Ureter (tissue), 1 donor: ENCODE results near the gene PRPF40A. TPM values are rescaled to one million over a fixed set of nuclear protein-coding genes. Genes with fewer than 3 reads are reported as not detected.

Source experiments
- DNase-seq: peaks from one replicate; pipeline ENCODE4 v3.0.0-alpha.2; 2020; ENCODE audit warnings: low spot score
- total RNA-seq: library from RNA; stranded (reverse); gene quantifications from one replicate; pipeline ENCODE4 v1.2.4, GENCODE V29; 2023
- donor health status: DM: yes; HTN: yes; CAD: no.

The PRPF40A gene
- total RNA-seq, 1 donor from 2014 or later = 111 TPM

DNA sequence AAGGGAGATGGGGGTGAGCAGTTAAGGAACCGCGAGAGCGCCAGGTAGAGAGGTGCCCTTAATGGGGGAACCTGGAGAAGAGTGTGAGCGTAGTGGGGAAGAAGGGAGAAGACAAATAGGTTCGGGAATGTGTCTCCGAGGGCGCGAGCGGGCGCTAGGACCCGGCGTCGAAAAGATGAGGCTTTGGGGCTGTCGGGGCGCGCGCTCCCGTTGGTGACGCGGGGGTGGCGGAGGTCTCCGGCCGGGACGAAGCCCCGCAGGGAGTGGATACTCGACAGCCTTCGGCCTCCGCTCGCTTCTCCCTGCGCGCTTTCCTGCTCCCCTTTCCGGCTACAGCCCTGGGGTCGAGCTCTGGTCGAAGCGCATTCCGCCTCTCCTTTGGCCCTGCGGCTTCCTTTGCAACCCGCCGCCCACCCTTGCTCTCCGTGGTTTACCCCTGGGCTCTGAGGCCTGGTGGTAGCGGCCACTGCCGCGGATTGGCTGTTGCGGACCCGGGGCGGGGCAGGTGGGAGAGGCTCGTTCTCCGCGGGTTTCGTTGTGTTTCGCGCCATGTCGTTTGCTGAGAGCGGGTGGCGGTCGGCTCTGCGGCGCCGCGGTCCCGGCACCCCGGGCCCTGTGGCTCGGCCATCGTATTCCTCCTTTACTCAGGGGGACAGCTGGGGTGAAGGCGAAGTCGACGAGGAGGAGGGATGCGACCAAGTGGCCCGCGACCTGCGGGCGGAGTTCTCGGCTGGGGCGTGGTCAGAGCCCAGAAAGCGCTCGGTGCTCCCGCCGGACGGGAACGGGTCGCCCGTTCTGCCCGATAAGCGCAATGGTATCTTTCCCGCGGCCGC lies 1.0 kb upstream of the PRPF40A start, which contains the start of gene ARL6IP6:
Gene ARL6IP6 (plus strand): TSS at position 545 of the 833 bp plus-strand sequence. CDS start 5 bp downstream, at position 550.
- DNase-seq = peak; percentile 95

DNA sequence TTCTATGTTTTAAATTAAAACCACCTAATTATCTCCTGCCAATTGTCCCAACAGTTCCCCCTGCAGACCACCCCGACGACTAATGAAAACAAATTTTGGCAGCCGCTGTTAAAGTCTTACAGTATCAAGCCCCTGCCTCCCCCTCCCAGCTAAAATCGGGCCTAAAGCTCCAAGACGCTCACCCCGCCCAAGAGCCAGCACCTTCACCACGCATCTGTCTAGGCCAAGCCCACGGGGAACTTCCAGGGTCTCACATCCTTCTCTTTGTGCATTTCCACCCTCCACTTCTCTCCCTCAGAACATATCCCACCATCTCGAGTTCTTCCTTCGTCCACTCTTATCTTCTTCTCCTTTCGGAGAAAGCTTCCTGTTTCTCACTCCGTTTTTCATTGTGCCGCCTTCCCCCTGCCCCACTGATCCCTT lies 445 bp downstream of the PRPF40A start:
- DNase-seq = peak; percentile 55

DNA sequence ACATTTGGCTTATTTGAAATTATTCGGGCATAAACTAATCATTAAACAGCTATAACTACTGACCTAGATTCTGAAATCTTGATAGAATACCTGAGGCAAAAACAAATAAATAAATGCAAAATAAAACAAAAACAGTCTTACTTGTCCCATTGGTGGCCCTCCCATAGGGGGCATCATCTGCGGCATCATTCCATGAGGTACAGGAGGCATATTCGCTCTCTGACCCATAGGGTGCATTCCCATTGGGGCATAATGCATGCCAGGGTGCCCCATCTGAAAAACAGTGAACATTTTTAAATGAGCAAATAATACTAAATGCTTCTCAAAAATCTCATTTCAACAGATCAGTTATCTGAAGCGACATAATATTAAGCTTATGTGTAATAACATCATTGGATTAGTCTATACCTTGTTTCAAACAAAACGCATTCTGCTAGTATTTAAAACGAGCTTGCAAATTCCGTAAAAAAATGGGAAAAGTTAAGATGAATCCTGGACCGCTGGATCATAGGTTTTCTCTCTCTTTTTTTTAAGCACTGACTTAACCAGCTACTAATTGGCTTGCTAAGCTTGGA lies 1.3 kb downstream of the PRPF40A start:
- no peak for DNase-seq

DNA sequence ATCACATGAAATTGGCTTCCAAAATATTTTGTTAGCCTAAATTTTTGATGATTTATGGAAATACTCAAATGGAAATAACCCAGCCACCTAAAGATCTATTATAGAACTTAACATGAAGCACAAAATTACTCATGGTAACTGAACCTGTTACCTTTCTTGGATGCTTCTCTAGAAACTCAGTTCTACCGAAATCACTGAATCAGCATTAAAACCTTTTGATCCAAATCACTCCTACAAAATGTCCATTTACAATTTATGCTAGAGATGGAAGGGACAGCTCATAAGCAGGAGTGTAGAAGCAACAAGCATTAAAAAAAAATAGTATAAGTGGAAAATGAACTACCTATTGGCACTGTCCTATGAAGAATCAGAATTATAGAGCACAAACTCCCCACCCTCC lies 2.1 kb downstream of the PRPF40A start:
- no peak for DNase-seq

DNA sequence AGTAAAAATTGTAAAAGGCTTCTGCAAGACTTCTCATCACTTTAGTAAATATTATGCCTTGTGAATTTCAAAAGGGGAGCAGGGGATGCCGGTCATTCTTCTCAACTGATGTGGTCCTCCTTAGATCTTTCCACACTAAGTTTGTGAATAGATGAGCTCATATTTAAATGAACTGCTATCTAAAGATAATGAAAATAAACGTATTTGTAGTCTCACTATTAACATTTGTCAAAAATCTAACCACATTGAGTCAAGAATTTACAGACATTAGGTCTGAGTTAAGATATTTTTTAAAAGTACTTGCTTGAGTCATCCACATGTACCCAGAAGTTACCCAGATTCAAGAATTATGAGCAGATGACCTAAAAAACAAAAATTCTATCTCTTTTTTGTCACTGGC lies 6.5 kb downstream of the PRPF40A start:
- no peak for DNase-seq

DNA sequence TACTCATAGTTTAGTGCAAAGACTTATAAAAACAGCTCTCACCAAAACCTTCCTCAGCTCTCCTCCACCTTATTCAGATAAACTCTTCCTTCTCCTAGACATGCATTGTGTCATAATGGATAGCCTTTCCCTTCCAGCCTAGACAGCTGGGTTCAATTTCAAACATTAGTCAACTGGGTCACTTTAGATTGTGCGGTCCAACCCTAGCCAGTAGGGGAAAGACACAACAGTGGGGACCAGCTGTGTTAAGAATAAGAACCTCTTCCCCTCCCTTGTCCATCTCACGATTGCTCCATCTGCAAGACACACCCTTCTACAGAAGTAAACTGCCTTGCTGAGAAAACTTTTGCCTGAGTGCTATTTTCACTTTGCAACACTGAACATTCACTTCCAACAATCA lies 8.5 kb downstream of the PRPF40A start:
- DNase-seq = no peak

DNA sequence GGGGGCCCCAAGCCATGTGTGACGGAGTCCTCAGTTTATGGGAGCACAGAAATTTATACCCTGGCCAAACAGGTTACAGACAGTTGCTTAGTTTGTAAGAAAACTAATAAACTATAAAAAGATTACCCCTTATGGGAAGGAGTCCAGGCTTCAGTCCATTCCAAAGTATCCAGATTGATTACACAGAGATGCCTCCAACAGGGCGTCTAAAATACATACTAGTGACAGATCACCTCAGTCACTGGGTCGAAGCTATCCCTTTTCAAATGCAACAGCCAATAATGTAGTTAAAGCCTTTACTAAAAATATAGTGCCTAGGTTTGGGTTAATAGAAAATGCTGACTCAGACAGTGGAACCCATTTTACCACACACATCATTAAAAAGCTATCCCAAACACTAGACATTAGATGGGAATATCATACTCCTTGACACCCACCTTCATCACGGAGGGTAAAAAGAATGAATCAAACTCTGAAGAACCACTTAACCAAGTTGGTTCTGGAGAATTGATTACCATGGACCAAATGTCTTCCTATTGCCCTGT lies 10.7 kb downstream of the PRPF40A start:
- no peak for DNase-seq

DNA sequence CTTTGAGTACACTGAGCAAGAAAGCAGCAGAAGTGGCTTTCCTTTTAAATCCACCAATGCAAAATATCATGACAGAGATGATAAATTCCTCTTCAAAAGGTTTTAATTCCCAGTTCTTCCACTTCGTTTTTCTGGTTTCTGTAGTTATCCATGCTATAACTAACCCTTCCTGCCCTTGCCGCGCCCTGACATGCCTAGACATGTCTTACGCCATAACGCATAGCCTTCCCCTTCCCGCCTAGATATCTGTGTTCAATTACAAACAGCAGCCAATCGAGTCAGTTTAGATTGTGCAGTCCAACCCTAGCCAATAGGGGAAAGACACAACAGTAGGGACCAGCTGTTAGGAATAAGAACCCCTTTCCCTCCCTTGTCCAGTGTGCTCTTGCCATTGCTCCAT lies 16.1 kb downstream of the PRPF40A start:
- DNase-seq = no peak

DNA sequence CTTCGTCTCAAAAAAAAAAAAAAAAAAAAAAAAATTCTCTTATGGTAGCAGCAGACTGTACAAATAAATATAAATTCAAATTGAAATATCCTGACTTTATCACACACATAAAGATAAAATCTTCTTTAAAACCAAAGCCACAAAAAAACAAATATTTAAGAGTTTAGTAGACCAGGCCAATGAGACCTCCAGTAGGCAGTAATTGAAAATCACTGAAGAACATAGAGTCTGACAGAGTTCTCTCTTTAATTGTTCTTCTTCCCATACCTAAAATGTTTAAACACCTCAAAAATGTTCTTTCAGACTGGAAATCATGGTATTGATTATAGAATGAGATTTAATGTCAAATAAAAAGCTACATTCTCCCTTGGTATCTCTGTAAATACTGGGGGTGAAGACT lies 20.8 kb downstream of the PRPF40A start:
- DNase-seq = no peak

DNA sequence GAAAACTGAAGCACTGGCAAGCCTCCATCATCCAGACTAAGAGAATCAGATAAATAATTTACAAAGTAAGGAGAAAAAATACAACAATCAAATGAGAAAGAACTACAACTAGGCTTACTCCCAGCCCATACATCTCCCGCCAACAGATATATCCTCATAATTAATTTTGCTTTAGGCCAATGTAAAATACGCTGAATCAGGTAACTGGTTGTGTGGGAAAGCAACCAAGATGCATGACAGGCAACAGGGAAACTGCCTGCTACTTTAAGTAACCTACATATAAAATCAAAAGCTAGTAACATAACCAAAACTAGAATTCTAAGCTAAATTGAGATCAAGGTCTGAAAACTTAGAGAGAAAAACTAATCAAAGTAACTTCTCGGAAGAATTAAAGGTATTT lies 21.5 kb downstream of the PRPF40A start:
- no peak for DNase-seq

DNA sequence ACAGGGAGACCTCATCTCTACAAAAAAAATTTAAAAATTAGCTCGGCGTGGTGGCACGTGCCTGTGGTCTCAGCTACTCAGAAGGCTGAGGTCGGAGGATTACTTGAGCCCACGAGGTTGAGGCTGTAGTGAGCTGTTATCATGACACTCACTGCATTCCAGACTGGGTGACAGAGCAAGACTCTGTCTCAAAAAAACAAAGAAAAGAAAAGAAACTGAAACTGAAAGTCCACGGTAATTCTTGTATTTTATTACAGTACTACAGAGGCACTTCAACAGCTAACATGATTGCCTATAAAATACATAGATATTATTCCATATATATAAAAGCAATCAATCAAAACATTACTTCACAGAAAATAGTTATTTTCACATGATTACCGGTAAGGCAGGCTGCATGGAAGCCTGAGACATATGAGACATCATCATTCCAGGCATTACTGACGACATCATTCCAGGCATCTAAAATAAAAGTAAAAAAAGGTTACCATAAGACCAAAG lies 23.1 kb downstream of the PRPF40A start:
- DNase-seq = no peak

DNA sequence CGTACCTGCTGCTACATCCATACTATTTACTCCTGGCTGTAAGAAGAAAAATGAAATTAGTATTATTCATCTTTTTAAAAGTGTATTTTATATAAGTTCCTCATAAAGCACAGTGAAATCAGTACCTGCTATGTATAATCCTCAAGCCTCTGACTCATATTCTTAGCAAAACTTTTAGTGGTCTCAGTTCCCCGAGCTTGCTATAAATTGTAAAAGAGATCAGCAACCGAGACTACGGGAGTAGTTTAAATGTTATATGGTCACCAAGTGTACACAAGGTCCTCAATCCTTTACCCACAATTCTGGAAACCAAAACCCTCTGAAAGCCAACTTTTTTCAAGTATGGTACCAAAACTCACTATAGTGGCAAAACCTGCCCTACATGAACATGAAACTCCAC lies 24.2 kb downstream of the PRPF40A start:
- no peak for DNase-seq

DNA sequence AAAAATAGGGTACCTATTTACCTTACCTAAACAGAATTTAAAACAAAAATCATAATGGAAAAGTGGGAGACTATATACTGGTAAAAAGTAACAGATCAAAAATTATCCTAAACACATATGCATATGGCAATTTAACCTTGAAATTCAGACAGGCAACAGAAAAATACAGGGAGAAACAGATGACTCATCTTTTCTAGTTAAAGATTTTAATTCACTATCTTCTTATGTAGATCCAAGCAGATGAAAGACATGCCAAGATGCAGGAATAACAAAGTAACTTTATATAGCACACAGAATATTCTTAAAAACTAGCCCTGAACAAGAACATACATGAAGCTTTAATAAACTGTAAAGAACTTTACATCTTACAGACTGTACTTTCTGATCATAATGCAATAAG lies 30.9 kb downstream of the PRPF40A start:
- DNase-seq = no peak

DNA sequence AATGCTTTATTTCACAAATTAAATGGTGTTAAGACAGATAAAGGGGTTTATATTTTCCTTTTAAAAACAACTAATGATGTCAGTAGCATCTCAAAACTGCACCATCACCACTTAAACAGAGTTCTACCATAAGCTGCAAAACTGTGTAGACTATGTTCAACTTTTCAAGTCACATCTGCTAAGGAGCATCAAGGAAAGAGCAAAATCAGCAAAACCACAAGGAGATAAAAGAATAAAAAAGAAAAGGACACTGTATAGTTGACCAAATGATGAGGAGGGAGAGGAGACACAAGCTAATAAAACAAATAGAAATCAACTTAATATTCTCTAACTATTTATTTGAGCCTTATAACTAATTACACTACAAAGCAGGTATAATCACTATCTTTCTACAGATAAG lies 33.9 kb downstream of the PRPF40A start:
- DNase-seq = no peak

DNA sequence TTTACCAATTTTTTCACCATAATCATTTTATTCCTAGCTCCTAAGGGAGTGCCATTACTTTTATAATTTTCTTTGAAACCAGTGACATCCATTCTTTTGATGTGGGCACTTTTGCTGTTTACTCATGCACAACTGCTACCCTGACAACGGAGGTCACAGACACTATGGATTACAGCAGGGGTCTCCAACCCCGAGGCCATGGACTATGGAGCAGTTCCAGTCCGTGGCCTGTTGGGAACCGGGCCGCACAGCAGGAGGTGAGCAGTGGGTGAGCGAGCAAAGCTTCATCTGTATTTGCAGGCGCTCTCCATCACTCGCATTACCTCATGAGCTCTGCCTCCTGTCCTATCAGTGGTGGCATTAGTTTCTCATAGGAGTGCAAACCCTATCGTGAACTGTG lies 34.6 kb downstream of the PRPF40A start:
- DNase-seq = no peak

DNA sequence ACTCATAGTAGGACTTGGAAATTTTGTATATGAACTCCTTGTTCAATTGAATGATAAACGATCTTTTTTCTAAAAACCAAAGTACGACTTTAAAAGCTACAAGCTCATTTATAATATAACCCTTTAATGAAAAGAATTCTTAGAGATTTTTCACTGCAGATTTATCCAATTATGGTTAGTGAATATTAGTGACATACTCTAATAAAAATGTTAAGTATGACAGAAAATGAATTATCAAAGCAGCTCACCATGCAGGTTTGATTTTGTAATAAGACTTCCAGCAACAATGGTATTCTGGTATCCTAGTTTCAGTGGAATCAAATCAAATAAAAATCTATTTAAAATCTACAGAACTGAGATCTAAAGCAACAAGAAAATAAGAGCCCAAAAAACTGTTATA lies 38.5 kb downstream of the PRPF40A start:
- no peak for DNase-seq

DNA sequence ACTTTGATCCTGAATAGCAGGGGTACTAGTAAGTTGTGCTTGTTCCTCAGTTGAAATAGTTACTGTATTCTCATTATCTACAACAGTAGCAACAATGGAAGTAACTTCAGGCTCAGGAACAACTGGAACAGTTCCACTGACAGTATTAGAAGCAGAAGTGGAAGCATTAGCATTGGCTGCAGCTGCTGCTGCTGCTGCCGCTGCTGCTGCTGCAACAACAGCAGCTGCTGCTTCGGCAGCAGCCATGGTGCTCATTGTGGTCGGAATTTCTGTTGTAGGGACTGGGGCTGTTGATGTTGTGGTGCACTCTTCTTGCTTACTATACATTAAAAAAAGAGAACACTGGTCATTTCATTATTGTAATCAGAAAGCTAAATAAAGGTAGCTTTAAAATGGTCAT lies 40.8 kb downstream of the PRPF40A start:
- DNase-seq = no peak

DNA sequence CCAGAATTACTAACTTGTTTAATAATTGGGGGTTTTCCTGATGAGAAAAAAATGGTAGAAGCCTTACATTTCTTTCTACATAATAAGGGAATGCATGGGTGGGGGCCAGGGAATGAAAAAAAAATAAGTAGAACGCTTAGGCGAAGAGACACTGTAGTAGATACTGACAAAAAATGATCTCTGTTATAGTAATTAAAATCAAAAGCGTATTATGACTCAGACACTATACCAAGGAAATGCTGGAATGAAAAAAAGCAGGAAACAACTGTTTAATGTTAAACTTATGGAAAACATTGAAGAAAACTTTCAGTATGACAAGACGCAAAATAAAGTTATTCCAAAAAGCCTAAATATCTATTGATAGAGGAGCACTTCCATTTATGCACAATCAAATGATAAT lies 42.9 kb downstream of the PRPF40A start:
- DNase-seq = no peak

DNA sequence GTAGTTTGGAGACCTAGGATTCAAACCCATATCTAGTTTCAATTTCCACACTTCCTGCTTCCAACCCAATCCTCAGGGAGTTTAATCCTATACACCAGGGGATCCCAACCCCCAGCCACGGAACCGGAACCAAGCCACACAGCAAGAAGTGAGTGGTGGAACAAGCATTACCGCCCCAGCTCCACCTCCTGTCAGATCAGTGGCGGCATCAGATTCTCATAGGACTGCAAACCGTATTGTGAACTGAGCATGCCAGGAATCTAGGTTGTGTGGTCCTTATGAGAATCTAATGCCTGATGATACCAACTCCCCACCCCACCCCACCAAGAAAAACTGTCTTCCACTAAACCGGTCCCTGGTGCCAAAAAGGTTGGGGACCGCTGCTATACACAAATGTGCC lies 52.5 kb downstream of the PRPF40A start:
- DNase-seq = no peak

DNA sequence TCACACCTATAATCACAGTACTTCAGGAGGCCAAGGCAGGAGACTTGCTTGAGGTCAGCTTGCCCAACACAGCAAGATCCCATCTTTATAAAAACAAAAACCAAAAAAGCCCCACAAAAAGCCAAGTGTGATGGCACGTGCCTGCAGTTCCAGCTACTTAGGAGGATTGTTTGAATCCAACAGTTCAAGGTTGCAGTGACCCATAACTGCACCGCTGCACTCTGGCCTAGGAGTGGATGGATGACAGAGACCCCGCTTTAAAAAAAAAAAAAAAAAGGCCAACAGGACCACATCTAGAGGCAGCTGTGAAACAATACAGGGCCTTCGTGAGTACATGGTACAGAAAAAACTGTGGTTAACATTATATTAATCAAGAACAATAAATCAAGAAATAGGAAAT lies 56.2 kb downstream of the PRPF40A start:
- no peak for DNase-seq

DNA sequence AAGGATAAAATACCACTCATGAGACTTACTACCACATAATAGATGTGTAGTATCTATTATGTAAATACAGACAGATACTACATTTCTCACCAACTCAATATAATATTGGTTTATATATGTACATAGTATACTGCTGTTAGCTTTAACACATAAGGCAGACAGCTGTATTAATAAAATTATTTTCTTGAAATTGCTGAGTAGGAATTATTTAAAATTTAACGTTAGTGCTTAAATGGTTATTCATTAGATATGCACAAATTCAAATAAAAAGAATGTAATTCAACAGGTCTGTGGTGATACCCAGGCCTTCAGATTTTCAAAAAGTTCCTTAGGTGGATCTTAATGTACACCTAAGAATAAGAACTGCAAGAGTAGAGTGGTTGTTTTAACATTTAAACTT lies 59.0 kb downstream of the PRPF40A start:
- DNase-seq = no peak

DNA sequence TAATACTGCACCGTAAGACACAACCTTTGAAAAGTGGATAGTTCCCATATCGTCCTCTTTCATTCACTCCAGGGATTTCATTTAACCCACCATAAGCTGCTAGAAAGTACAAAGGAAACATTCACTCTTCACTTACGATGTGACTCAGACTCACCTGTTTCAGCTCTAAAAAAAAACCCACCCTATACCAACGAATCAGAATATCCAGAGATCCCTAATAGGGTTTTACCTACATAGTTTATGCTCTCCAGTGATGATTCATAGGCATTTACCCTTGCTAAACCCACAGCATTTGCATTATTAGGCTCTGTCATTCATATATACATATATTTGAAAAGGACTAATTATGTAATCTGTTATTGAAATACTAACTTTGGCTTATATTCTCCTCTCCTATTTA lies 60.2 kb downstream of the PRPF40A start:
- no peak for DNase-seq

DNA sequence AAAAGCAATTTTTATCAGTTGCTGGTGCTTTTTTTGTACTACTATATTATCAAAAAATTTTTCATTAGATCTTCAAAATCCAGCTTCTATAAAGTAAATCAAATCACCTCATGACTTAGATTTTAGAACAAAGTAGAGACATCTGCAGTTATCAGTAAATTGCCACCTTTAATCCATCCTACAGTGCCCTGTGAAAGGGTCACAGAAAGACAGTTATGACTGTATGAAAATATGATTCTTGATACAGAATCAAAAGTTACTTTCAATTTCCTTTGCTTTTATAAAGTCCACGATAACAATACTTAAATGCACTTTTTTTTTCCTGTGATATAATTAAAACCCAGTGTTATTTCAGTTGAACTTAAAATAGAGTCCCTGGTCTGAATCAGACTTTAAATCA lies 61.4 kb downstream of the PRPF40A start:
- DNase-seq = no peak
